WTC11 (cell line): ENCODE data around the gene GOLGA2. TPM values are rescaled to one million over a fixed set of nuclear protein-coding genes. Genes with fewer than 3 reads are reported as not detected.

Experiments used
- ATAC-seq: fragments of 200-7000 bp; cut with Tn5 transposase; 2 replicates; pipeline ENCODE4 v1.10.0; 2021; ENCODE audit warnings: mild to moderate bottlenecking, moderate library complexity
- CTCF ChIA-PET: fragments of 300-600 bp; sonication (Branson Sonifier 250); formaldehyde crosslinking; loops from one replicate; lab custom pipeline; 2021; ENCODE audit warnings: antibody characterized with exemption; lab: Charles Lee
- POLR2A ChIA-PET: fragments of 350-600 bp; sonication (Branson Sonifier 250); formaldehyde crosslinking; loops from one replicate; lab custom pipeline; 2021; ENCODE audit warnings: antibody characterized with exemption; lab: Charles Lee
- DNase-seq: peaks from one replicate; pipeline ENCODE4 v3.0.0; 2021; ENCODE audit warnings: low spot score
- H3K27ac Mint-ChIP-seq: 2 replicates; pipeline ENCODE4 v1.8.0; 2021; ENCODE audit warnings: mixed read lengths
- H3K27me3 Mint-ChIP-seq: 2 replicates; pipeline ENCODE4 v1.8.0; 2021; ENCODE audit warnings: low read depth, mild to moderate bottlenecking, moderate library complexity, mixed read lengths
- H3K36me3 Mint-ChIP-seq: 2 replicates; pipeline ENCODE4 v1.8.0; 2021; ENCODE audit warnings: mixed read lengths
- H3K4me1 Mint-ChIP-seq: 2 replicates; pipeline ENCODE4 v1.8.0; 2022; ENCODE audit warnings: mixed read lengths
- H3K4me3 Mint-ChIP-seq: 2 replicates; pipeline ENCODE4 v1.8.0; 2021; ENCODE audit warnings: mild to moderate bottlenecking, moderate library complexity, mixed read lengths
- H3K9me3 Mint-ChIP-seq: 2 replicates; pipeline ENCODE4 v1.8.0; 2021; ENCODE audit warnings: mixed read lengths
- ATF6 ChIP-seq: sonication (generic); formaldehyde crosslinking; IDR thresholded peaks from 2 replicates; pipeline ENCODE4 v1.8.1; 2023; ENCODE audit warnings: mild to moderate bottlenecking, missing genetic modification reagents
- E2F1 ChIP-seq: sonication (generic); formaldehyde crosslinking; IDR thresholded peaks from 2 replicates; pipeline ENCODE4 v1.8.0; 2022; ENCODE audit warnings: mild to moderate bottlenecking, missing genetic modification reagents
- ELF4 ChIP-seq: sonication (generic); formaldehyde crosslinking; IDR thresholded peaks from 2 replicates; pipeline ENCODE4 v1.8.1; 2022; ENCODE audit warnings: low read depth, mild to moderate bottlenecking, moderate library complexity, missing genetic modification reagents
- FOXP1 ChIP-seq: sonication (generic); formaldehyde crosslinking; IDR thresholded peaks from 2 replicates; pipeline ENCODE4 v1.8.0; 2022; ENCODE audit warnings: missing genetic modification reagents, mild to moderate bottlenecking, moderate library complexity, borderline replicate concordance
- FOXP4 ChIP-seq: sonication (generic); formaldehyde crosslinking; IDR thresholded peaks from 2 replicates; pipeline ENCODE4 v1.8.0; 2022; ENCODE audit warnings: mild to moderate bottlenecking, missing genetic modification reagents
- GTF2I ChIP-seq: fragments of 250-450 bp; sonication (Bioruptor Pico); conservative IDR thresholded peaks from 2 replicates; pipeline ENCODE4 v1.4.0; 2021; ENCODE audit warnings: mild to moderate bottlenecking
- HMGXB4 ChIP-seq: sonication (generic); formaldehyde crosslinking; IDR thresholded peaks from 2 replicates; pipeline ENCODE4 v1.8.1; 2023; ENCODE audit warnings: mild to moderate bottlenecking, moderate library complexity, missing genetic modification reagents
- RORB ChIP-seq: fragments of 250-450 bp; sonication (Bioruptor Pico); IDR thresholded peaks from 2 replicates; pipeline ENCODE4 v1.9.0; 2021; ENCODE audit warnings: mild to moderate bottlenecking
- SMAD3 ChIP-seq: sonication (generic); formaldehyde crosslinking; IDR thresholded peaks from 2 replicates; pipeline ENCODE4 v1.8.0; 2022; ENCODE audit warnings: missing genetic modification reagents, mild to moderate bottlenecking, borderline replicate concordance
- SMAD4 ChIP-seq: sonication (generic); formaldehyde crosslinking; IDR thresholded peaks from 2 replicates; pipeline ENCODE4 v1.8.0; 2022; ENCODE audit warnings: mild to moderate bottlenecking, missing genetic modification reagents
- SOX15 ChIP-seq: fragments of 250-450 bp; sonication (Bioruptor Pico); IDR thresholded peaks from 2 replicates; pipeline ENCODE4 v1.9.0; 2021; ENCODE audit warnings: mild to moderate bottlenecking
- ZBTB43 ChIP-seq: sonication (generic); formaldehyde crosslinking; IDR thresholded peaks from 2 replicates; pipeline ENCODE4 v1.8.1; 2023; ENCODE audit warnings: mild to moderate bottlenecking, missing genetic modification reagents
- ZNF138 ChIP-seq: sonication (generic); formaldehyde crosslinking; conservative IDR thresholded peaks from 2 replicates; pipeline ENCODE4 v1.8.1; 2022; ENCODE audit warnings: mild to moderate bottlenecking, moderate library complexity, missing genetic modification reagents
- ZNF396 ChIP-seq: fragments of 250-450 bp; sonication (Bioruptor Pico); IDR thresholded peaks from 2 replicates; pipeline ENCODE4 v1.8.0; 2021; ENCODE audit warnings: mild to moderate bottlenecking, moderate library complexity, borderline replicate concordance
- ZNF423 ChIP-seq: fragments of 250-450 bp; sonication (Bioruptor Pico); IDR thresholded peaks from 2 replicates; pipeline ENCODE4 v2.1.2; 2022; ENCODE audit warnings: mild to moderate bottlenecking, moderate library complexity
- total RNA-seq: library from RNA; stranded (reverse); gene quantifications from 3 replicates; pipeline ENCODE4 v1.2.3, GENCODE V29; 2021
- TF ChIP-seq, protein P1 (sequence below): sonication (generic); formaldehyde crosslinking; IDR thresholded peaks from 2 replicates; pipeline ENCODE4 v1.8.1; 2022; ENCODE audit warnings: mild to moderate bottlenecking, moderate library complexity, missing genetic modification reagents
- TF ChIP-seq, protein P2 (sequence below): fragments of 250-450 bp; sonication (Bioruptor Pico); IDR thresholded peaks from 2 replicates; pipeline ENCODE4 v2.1.2; 2022; ENCODE audit warnings: mild to moderate bottlenecking, moderate library complexity
- TF ChIP-seq, protein P3 (sequence below): fragments of 250-450 bp; sonication (Bioruptor Pico); IDR thresholded peaks from 2 replicates; pipeline ENCODE4 v1.9.0; 2021; ENCODE audit warnings: mild to moderate bottlenecking, borderline replicate concordance
- TF ChIP-seq, protein P4 (sequence below): fragments of 250-450 bp; sonication (Bioruptor Pico); IDR thresholded peaks from 2 replicates; pipeline ENCODE4 v1.8.0; 2021; ENCODE audit warnings: mild to moderate bottlenecking

GOLGA2 gene
- total RNA-seq, 1 experiment from 2014 or later, result 66.3 TPM

GRCh38 chr9:128324401-128324800 lies 48.6 kb upstream of the GOLGA2 start (continued):
- no peak for TF ChIP-seq SMAD3 (CRISPR knock-in tag)

DNA sequence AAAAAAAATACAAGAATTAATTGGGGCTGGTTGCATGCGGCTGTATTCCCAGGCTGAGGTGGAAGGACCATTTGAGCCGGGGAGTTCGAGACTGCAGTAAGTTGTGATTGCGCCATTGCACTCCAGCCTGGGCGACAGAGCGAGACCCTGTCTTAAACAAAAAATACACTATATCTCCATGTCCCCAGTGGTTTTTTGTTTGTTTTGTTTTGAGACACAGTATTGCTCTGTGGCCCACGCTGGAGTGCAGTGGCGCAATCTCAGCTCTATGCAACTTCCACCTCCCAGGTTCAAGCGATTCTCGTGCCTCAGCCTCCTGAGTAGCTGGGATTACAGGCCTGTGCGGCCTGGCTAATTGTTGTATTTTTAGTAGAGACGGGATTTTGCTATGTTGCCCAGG lies 48.0 kb upstream of the GOLGA2 start:
- DNase-seq (no peak), ATAC-seq (no peak)
- Mint-ChIP-seq H3K9me3 (no peaks in the 10 kb centered on the region), H3K27ac (no peak overlapping the region), H3K4me3 (peak overlapping the region; percentile 88), H3K36me3 (peaks cover 6% of the 10 kb centered on the region; the same call in 1 of the 2 replicates), H3K27me3 (no peaks in the 10 kb centered on the region), H3K4me1 (0 out of 2 replicates have a peak, but pooled peaks cover 8% of the 10 kb centered on the region)
- POLR2A ChIA-PET, result no interaction called here
- TF ChIP-seq SMAD4 (CRISPR knock-in tag), result no peak
- TF ChIP-seq ELF4 (CRISPR knock-in tag), result no peak
- TF ChIP-seq FOXP4 (CRISPR knock-in tag), result no peak
- TF ChIP-seq ZNF396, result no peak
- TF ChIP-seq, protein P1, sequence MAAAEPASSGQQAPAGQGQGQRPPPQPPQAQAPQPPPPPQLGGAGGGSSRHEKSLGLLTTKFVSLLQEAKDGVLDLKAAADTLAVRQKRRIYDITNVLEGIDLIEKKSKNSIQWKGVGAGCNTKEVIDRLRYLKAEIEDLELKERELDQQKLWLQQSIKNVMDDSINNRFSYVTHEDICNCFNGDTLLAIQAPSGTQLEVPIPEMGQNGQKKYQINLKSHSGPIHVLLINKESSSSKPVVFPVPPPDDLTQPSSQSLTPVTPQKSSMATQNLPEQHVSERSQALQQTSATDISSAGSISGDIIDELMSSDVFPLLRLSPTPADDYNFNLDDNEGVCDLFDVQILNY (CRISPR knock-in tag), result no peak
- no peak for TF ChIP-seq HMGXB4 (CRISPR knock-in tag)
- TF ChIP-seq, protein P2, sequence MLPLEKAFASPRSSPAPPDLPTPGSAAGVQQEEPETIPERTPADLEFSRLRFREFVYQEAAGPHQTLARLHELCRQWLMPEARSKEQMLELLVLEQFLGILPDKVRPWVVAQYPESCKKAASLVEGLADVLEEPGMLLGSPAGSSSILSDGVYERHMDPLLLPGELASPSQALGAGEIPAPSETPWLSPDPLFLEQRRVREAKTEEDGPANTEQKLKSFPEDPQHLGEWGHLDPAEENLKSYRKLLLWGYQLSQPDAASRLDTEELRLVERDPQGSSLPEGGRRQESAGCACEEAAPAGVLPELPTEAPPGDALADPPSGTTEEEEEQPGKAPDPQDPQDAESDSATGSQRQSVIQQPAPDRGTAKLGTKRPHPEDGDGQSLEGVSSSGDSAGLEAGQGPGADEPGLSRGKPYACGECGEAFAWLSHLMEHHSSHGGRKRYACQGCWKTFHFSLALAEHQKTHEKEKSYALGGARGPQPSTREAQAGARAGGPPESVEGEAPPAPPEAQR (CRISPR knock-in tag), result no peak
- no peak for TF ChIP-seq ATF6 (CRISPR knock-in tag)
- no peak for TF ChIP-seq SOX15
- TF ChIP-seq FOXP1 (CRISPR knock-in tag), result no peak
- TF ChIP-seq ZBTB43 (CRISPR knock-in tag), result no peak
- TF ChIP-seq ZNF423 (CRISPR knock-in tag), result no peak
- TF ChIP-seq, protein P3, sequence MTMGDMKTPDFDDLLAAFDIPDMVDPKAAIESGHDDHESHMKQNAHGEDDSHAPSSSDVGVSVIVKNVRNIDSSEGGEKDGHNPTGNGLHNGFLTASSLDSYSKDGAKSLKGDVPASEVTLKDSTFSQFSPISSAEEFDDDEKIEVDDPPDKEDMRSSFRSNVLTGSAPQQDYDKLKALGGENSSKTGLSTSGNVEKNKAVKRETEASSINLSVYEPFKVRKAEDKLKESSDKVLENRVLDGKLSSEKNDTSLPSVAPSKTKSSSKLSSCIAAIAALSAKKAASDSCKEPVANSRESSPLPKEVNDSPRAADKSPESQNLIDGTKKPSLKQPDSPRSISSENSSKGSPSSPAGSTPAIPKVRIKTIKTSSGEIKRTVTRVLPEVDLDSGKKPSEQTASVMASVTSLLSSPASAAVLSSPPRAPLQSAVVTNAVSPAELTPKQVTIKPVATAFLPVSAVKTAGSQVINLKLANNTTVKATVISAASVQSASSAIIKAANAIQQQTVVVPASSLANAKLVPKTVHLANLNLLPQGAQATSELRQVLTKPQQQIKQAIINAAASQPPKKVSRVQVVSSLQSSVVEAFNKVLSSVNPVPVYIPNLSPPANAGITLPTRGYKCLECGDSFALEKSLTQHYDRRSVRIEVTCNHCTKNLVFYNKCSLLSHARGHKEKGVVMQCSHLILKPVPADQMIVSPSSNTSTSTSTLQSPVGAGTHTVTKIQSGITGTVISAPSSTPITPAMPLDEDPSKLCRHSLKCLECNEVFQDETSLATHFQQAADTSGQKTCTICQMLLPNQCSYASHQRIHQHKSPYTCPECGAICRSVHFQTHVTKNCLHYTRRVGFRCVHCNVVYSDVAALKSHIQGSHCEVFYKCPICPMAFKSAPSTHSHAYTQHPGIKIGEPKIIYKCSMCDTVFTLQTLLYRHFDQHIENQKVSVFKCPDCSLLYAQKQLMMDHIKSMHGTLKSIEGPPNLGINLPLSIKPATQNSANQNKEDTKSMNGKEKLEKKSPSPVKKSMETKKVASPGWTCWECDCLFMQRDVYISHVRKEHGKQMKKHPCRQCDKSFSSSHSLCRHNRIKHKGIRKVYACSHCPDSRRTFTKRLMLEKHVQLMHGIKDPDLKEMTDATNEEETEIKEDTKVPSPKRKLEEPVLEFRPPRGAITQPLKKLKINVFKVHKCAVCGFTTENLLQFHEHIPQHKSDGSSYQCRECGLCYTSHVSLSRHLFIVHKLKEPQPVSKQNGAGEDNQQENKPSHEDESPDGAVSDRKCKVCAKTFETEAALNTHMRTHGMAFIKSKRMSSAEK (CRISPR knock-in tag), result no peak
- TF ChIP-seq GTF2I (CRISPR knock-in tag), result no peak
- TF ChIP-seq E2F1 (CRISPR knock-in tag), result no peak
- no peak for TF ChIP-seq ZNF138 (CRISPR knock-in tag)
- TF ChIP-seq, protein P4, sequence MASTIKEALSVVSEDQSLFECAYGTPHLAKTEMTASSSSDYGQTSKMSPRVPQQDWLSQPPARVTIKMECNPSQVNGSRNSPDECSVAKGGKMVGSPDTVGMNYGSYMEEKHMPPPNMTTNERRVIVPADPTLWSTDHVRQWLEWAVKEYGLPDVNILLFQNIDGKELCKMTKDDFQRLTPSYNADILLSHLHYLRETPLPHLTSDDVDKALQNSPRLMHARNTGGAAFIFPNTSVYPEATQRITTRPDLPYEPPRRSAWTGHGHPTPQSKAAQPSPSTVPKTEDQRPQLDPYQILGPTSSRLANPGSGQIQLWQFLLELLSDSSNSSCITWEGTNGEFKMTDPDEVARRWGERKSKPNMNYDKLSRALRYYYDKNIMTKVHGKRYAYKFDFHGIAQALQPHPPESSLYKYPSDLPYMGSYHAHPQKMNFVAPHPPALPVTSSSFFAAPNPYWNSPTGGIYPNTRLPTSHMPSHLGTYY (CRISPR knock-in tag), result no peak
- no peak for TF ChIP-seq RORB
- CTCF ChIA-PET, result no interaction called here
